Naive B cell (primary cell): ENCODE results near the gene RCAN2. TPM values are rescaled to one million over a fixed set of nuclear protein-coding genes. Genes with fewer than 3 reads are reported as not detected.

Source experiments
- ATAC-seq, 2 donors: fragments of 150-1000 bp; cut with Tn5 transposase; 2 replicates each; pipeline ENCODE4 v1.10.0; 2021; ENCODE audit warnings: low read depth in 2 of 2, mild to moderate bottlenecking in 2 of 2, moderate library complexity in 2 of 2
- DNase-seq: peaks from one replicate; pipeline ENCODE4 v3.0.0; 2022
- H3K27ac Mint-ChIP-seq, 6 donors: one replicate each; pipeline ENCODE4 v1.8.0; 2020 to 2022; ENCODE audit warnings: mild to moderate bottlenecking in 6 of 6, mixed read lengths in 6 of 6, moderate library complexity in 5 of 6, inconsistent platforms in 2 of 6
- H3K27me3 Mint-ChIP-seq, 3 donors: one replicate each; pipeline ENCODE4 v1.8.0; 2021 to 2022; ENCODE audit warnings: mixed read lengths in 3 of 3, mild to moderate bottlenecking in 1 of 3
- H3K36me3 Mint-ChIP-seq, 2 donors: one replicate each; pipeline ENCODE4 v1.8.0; 2020 to 2022; ENCODE audit warnings: mixed read lengths in 2 of 2, inconsistent platforms in 1 of 2, mild to moderate bottlenecking in 1 of 2
- H3K4me1 Mint-ChIP-seq, 3 donors: one replicate each; pipeline ENCODE4 v1.8.0; 2020 to 2022; ENCODE audit warnings: mixed read lengths in 3 of 3, inconsistent platforms in 1 of 3, mild to moderate bottlenecking in 1 of 3, moderate library complexity in 1 of 3
- H3K4me3 Mint-ChIP-seq, 8 donors: one replicate each; pipeline ENCODE4 v1.8.0; 2020 to 2022; ENCODE audit warnings: mild to moderate bottlenecking in 8 of 8, mixed read lengths in 8 of 8, moderate library complexity in 8 of 8, inconsistent platforms in 2 of 8
- H3K9me3 Mint-ChIP-seq, 7 donors: one replicate each; pipeline ENCODE4 v1.8.0; 2020 to 2022; ENCODE audit warnings: mixed read lengths in 7 of 7, mild to moderate bottlenecking in 5 of 7, inconsistent platforms in 2 of 7, moderate library complexity in 1 of 7
- polyA plus RNA-seq, 6 donors: library from polyadenylated mRNA; unstranded; fragments of 300-500 nt; fragmentation: Illumina TruSeq; gene quantifications; one replicate each; pipeline ENCODE4 v1.2.3, GENCODE V29; 2021; ENCODE audit warnings: low read depth in 6 of 6

The RCAN2 gene
- polyA plus RNA-seq, 6 donors from 2014 or later = 0.20 TPM; not detected in 5

DNA sequence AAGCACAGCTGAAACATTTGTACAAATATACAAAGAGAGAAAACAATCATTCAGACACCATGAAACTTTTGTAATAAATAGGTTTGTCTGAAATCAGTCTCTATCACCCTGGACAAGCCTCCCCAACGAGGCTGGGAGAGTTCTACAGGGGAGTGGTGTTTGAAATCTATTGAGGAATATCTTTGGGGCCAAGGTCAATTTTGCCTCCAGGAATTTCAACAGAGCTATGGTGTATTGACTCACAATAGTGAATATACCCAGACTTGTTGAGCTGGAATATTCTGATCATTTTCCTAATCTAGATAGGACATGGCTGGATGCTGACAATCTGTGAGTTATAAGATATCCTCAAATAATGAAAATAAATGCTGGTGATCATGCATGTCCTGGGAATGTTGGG, 269.0 kb downstream of the RCAN2 start:
- peaks cover 18 to 31% (median 31%) of the 10 kb centered on the region in 3 donors for H3K4me1 Mint-ChIP-seq
- no peaks in the 10 kb centered on the region for H3K27me3 Mint-ChIP-seq
- no peak overlapping the region for H3K4me3 Mint-ChIP-seq
- H3K9me3 Mint-ChIP-seq = peaks cover 0 to 7% (median 0%) of the 10 kb centered on the region in 7 donors
- DNase-seq (no peak), ATAC-seq (no peak)
- H3K36me3 Mint-ChIP-seq = no peaks in the 10 kb centered on the region
- H3K27ac Mint-ChIP-seq = no peak overlapping the region

DNA sequence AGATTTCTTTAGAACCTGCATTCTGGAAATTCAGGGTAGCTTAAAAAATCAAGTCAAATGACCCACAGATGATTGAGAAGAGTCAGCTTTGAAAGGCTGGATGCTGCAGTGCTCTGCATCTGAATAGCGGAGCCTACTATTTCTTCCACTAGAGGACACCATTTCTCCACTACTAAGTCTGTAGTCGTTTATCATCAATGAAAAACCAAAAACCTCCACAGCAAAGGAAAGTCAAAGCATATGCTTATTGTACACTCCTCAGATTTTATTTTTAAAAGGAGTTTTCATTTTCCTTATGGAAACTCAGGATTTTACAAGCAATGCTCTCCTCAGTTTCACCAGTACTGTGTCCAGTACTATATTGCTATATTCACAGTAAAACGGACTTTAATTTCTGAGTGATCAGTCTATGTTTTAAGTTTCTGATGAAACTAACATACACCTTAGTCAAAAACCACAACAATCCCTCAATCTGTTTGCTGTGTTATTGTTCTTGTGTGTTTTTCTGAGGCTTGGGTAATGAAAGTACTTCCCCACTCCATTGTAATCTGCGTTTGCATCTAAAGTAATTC, 269.9 kb downstream of the RCAN2 start:
- peak; percentile 60 for ATAC-seq
- Mint-ChIP-seq H3K9me3 (peaks cover 0 to 7% (median 0%) of the 10 kb centered on the region in 7 donors), H3K36me3 (no peaks in the 10 kb centered on the region), H3K4me1 (peaks cover 18 to 36% (median 33%) of the 10 kb centered on the region in 3 donors), H3K27me3 (no peaks in the 10 kb centered on the region), H3K4me3 (no peak overlapping the region), H3K27ac (peak overlapping the region in 2 of 6 donors; percentile 61 to 82)
- DNase-seq = peak; percentile 44

DNA sequence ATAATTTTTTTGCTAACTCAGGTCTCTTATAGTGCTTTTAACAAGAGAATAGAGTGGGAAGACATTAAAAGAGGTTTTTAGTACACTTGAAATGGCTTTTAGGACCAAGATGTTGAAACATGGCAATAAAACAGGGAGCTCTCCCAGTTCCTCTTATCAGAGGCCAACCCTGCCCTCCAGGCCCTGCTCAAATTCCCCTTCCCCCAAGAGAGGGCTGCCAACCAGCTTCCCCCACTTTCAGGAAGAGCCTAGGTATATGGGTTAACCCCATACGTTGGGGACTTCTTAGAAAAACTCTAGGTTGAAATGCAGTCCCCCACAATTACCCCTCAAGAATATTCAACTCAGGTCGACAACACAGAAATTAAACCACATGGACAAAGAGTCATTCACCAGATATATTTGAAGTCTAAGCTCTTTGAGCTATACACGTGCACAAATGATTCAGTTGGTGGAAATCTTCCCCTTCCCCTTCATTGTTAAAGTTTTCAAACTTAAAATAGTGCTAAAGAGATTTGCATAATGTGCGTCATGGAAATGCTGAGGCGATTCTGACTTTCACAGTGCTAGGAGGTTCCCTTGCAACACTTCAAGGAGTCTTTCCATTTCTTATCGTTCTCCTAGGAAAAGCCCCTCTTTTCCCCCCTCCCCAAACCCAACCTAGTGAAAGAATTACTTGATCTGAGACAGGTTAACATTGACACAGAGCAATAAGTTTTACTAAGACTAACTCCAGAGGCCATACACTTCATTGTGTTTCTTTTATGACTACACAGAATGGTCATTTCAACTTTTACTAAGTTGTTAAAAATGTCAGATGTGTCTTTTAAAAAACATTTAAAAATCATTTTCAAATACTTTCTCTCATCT, 270.7 kb downstream of the RCAN2 start:
- Mint-ChIP-seq H3K4me1 (peaks cover 18 to 37% (median 33%) of the 10 kb centered on the region in 3 donors), H3K27me3 (no peaks in the 10 kb centered on the region), H3K9me3 (peaks cover 0 to 3% (median 0%) of the 10 kb centered on the region in 7 donors), H3K36me3 (no peaks in the 10 kb centered on the region), H3K4me3 (peak overlapping the region in 6 of 8 donors; percentile 1 to 49 (median 16)), H3K27ac (peak overlapping the region in 4 of 6 donors; percentile 44 to 82 (median 68))
- ATAC-seq (peak; percentile 57 to 63), DNase-seq (peak; percentile 25)

DNA sequence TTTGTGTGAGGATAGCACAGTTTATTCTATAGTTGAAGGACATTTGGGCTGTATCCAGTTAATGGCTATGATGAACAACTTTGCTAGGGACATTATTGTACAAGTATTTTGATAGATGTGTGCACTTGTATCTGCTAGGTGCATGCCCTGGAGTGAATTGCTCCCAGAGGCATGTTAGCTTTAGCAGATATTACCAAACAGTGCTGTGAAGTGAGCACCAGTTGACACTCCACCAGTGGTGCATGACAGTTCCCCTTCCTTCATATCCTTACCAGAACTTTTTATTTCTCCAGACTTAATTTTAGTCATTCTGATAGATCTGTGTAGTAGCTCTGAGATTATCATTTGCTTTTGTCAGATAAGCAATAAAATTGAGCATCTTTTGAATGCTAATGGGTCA, 271.6 kb downstream of the RCAN2 start:
- Mint-ChIP-seq H3K36me3 (no peaks in the 10 kb centered on the region), H3K27me3 (no peaks in the 10 kb centered on the region), H3K4me3 (no peak overlapping the region), H3K9me3 (no peaks in the 10 kb centered on the region), H3K27ac (peak overlapping the region in 2 of 6 donors; percentile 2 to 3), H3K4me1 (peaks cover 18 to 37% (median 33%) of the 10 kb centered on the region in 3 donors)
- DNase-seq = no peak
- ATAC-seq = no peak

DNA sequence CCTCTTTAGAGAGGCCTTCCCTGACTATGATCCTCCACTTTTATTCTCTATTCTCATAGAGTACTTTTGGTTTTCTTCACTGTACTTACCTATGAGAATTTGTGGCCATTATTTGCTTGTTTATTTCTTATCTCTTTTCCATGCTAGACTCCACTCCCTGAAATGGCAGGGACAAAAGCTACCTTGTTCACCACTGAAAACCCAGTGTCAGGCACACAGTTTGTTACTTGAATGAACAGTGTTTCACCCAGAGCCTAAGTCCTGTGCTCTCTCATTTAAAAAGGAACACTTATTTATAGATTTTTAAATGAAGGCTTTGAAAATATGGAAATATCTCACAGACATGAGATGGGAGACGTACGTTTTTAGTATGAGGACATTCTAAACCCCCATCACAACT, 272.8 kb downstream of the RCAN2 start:
- H3K9me3 Mint-ChIP-seq = peaks cover 0 to under 1% (median 0%) of the 10 kb centered on the region in 7 donors
- ATAC-seq (no peak), DNase-seq (no peak)
- no peaks in the 10 kb centered on the region for H3K36me3 Mint-ChIP-seq
- peak overlapping the region in 3 of 6 donors; percentile 2 to 95 (median 41) for H3K27ac Mint-ChIP-seq
- no peaks in the 10 kb centered on the region for H3K27me3 Mint-ChIP-seq
- peaks cover 18 to 37% (median 33%) of the 10 kb centered on the region in 3 donors for H3K4me1 Mint-ChIP-seq
- no peak overlapping the region for H3K4me3 Mint-ChIP-seq

DNA sequence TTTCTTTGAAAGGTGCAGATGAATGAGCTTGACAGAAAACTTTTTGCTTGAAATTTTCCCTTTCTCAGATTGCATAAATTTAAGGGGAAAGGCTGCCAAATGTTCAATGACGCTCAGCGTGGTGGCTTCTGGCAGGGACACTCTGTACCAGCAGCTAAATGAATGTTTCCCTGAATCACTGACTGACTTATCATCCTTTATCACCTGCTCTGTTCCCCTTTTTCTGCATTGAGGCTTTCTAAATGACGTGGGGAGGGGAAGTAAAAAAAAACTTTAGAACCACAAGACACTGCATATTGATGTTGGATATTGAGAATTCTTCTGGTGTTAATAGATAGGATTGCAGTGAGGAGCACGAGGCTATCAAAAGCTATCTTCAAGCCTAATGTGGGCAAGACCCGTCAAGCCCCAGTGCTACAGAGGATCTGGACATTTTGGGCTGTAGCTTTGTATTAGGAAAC, 273.5 kb downstream of the RCAN2 start:
- H3K27ac Mint-ChIP-seq = peak overlapping the region in 1 of 6 donors; percentile 41
- ATAC-seq = peak; percentile 79 to 80
- DNase-seq = peak; percentile 49
- peaks cover 18 to 37% (median 33%) of the 10 kb centered on the region in 3 donors for H3K4me1 Mint-ChIP-seq
- no peaks in the 10 kb centered on the region for H3K36me3 Mint-ChIP-seq
- H3K4me3 Mint-ChIP-seq = peak overlapping the region in 2 of 8 donors; percentile 5 to 27
- H3K9me3 Mint-ChIP-seq = peaks cover 0 to 2% (median 0%) of the 10 kb centered on the region in 7 donors
- no peaks in the 10 kb centered on the region for H3K27me3 Mint-ChIP-seq

DNA sequence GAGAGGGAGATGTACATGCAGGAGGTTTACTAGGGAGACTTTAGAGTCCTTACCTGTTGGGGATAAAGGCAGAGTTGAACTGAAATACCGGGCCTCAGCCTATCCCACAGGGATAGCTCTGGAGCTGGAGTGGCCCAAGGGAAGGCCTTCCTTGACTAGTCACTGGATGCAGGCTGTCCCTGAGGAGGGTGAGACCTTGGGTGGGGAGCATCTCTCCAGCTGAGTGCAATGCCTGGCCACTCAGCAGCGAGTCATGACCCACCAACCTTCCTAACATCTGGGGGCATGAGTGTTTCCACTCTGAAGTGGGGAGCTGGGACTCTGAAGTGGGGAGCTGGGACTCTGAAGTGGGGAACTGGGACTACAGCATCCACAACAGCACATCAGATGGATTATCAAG, 274.4 kb downstream of the RCAN2 start:
- H3K4me3 Mint-ChIP-seq = peak overlapping the region in 1 of 8 donors; percentile 12
- peaks cover 0 to 2% (median 0%) of the 10 kb centered on the region in 7 donors for H3K9me3 Mint-ChIP-seq
- no peak for ATAC-seq
- H3K27me3 Mint-ChIP-seq = no peaks in the 10 kb centered on the region
- H3K36me3 Mint-ChIP-seq = no peaks in the 10 kb centered on the region
- H3K4me1 Mint-ChIP-seq = peaks cover 18 to 37% (median 33%) of the 10 kb centered on the region in 3 donors
- no peak overlapping the region for H3K27ac Mint-ChIP-seq
- DNase-seq = no peak

DNA sequence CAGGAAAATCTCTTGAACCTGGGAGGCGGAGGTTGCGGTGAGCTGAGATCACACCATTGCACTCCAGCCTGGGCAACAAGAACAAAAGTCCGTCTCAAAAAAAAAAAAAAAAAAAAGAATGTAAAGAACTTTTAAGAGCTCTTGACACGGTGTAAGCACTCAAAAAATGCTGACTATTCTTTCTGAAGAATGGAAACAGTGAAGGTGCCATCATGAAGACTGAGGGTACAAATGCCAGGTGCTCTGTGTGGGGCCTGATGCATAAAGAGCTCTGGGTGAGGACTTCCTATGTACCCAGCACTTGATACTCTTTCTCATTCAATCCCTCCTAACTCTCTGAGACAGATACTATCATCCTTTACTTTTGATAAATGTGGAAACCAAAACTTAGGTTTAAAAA, 275.5 kb downstream of the RCAN2 start:
- no peaks in the 10 kb centered on the region for H3K36me3 Mint-ChIP-seq
- peak overlapping the region in 1 of 6 donors; percentile 79 for H3K27ac Mint-ChIP-seq
- H3K27me3 Mint-ChIP-seq = no peaks in the 10 kb centered on the region
- DNase-seq (no peak), ATAC-seq (no peak)
- H3K4me3 Mint-ChIP-seq = no peak overlapping the region
- H3K9me3 Mint-ChIP-seq = peaks cover 0 to 2% (median 0%) of the 10 kb centered on the region in 7 donors
- H3K4me1 Mint-ChIP-seq = peaks cover 16 to 35% (median 30%) of the 10 kb centered on the region in 3 donors

DNA sequence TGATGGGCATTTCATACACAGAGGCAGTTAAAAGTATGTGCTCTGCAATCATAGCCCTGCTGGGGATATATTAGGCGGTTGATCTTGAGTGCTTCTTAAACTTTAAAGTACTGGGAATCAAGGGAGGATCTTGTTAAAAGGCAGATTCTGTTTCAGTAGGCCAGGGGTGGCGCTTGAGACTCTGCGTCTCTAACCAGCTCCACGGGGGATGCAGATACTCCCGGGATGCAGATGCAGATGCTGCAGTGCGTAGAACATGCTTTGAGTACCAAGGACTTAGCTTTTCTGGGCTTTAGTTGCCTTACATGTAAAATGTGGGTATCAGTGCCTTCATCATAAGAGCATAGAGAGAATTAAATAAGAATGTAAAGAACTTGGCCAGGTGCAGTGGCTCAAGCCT, 276.0 kb downstream of the RCAN2 start:
- Mint-ChIP-seq H3K36me3 (no peaks in the 10 kb centered on the region), H3K27ac (peak overlapping the region in 2 of 6 donors; percentile 77 to 79)

DNA sequence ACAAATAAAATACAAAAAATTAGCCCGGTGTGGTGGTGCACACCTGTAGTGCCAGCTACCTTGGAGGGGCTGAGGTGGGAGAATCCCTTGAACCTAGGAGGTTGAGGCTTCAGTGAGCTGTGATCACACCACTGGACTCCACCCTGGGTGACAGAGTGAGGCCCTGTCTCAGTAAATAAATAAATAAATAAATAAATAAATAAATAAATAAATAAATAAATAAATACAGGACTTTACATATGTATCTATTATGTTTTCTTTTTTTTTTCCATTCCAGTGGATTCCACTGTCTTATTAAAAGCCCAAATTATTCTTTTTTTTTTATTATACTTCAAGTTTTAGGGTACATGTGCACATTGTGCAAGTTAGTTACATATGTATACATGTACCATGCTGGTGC, 279.3 kb downstream of the RCAN2 start:
- ATAC-seq (no peak), DNase-seq (no peak)
- Mint-ChIP-seq H3K9me3 (peaks cover 0 to 3% (median 0%) of the 10 kb centered on the region in 7 donors), H3K4me1 (peaks cover 0 to 6% (median 0%) of the 10 kb centered on the region in 3 donors), H3K36me3 (no peaks in the 10 kb centered on the region), H3K4me3 (no peak overlapping the region), H3K27me3 (peaks cover 3 to 8% (median 5%) of the 10 kb centered on the region in 3 donors), H3K27ac (no peak overlapping the region)

More for the DNA sequence above, 276.0 kb downstream of the RCAN2 start:
- Mint-ChIP-seq H3K9me3 (peaks cover 0 to 2% (median 0%) of the 10 kb centered on the region in 7 donors), H3K27me3 (no peaks in the 10 kb centered on the region), H3K4me3 (no peak overlapping the region), H3K4me1 (peaks cover 11 to 29% (median 24%) of the 10 kb centered on the region in 3 donors)
- DNase-seq = no peak
- no peak for ATAC-seq

DNA sequence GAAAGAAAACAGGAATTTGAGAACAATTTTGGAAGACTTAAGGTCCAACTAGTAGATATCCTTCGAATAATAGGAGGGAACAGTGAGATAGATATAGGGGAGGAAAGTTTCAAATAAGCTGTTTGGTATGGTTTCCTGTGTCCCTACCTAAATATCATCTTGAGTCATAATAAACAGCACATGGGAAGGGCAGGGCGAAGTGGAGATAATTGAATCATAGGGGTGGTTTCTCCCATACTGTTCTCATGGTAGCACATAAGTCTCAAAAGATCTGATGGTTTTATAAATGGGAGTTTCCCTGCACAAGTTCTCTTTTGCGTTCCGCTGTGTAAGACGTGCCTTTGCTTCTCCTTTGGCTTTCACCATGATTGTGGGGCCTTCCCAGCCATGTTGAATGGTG, 281.0 kb downstream of the RCAN2 start:
- H3K27ac Mint-ChIP-seq = no peak overlapping the region
- no peaks in the 10 kb centered on the region for H3K4me1 Mint-ChIP-seq
- DNase-seq (no peak), ATAC-seq (no peak)
- peaks cover 0 to 3% (median 0%) of the 10 kb centered on the region in 7 donors for H3K9me3 Mint-ChIP-seq
- no peaks in the 10 kb centered on the region for H3K36me3 Mint-ChIP-seq
- peaks cover 5 to 13% (median 7%) of the 10 kb centered on the region in 3 donors for H3K27me3 Mint-ChIP-seq
- H3K4me3 Mint-ChIP-seq = no peak overlapping the region

DNA sequence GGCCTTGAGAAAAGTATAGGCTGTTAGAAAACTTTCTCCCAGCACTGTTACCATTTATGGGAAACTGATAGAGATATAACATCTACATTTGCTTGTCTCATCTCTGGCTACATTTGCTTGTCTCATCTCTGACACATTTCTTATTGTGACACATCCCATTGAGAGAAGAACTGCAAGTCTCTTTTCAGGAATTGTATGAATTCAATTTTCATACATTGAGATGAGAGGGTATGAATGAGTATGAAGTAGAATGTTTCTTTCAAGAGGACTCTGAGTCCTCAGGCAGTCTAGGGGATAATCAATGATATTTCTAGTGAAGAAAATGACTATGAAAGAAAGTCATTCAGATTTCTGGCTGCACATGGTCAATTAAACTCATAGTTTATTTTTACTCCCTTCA, 282.9 kb downstream of the RCAN2 start:
- DNase-seq (no peak), ATAC-seq (no peak)
- Mint-ChIP-seq H3K4me3 (no peak overlapping the region), H3K4me1 (no peaks in the 10 kb centered on the region), H3K27ac (no peak overlapping the region), H3K9me3 (peaks cover 0 to 4% (median 0%) of the 10 kb centered on the region in 7 donors), H3K27me3 (peaks cover 7 to 18% (median 14%) of the 10 kb centered on the region in 3 donors), H3K36me3 (no peaks in the 10 kb centered on the region)

DNA sequence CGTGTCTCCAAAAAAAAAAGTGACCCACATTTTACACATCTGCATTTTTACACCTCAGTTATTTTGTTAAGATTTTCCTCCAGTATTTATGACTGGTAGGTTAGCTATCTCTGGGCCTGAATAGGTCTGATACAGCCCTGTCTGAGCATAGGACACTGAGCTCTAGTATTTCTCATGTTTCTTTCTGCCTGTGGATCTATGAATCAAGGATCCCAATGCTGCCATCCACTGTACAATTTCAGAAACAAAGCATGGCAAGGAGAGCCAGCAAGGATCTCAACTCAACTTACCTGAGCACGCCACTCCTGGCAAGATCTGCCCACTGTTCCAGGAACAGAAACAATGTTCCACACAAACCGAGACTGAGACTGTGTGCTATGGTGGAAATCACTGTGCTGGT, 284.1 kb downstream of the RCAN2 start:
- H3K36me3 Mint-ChIP-seq = no peaks in the 10 kb centered on the region
- H3K27me3 Mint-ChIP-seq = peaks cover 7 to 24% (median 18%) of the 10 kb centered on the region in 3 donors
- ATAC-seq (no peak), DNase-seq (no peak)
- no peak overlapping the region for H3K27ac Mint-ChIP-seq
- no peaks in the 10 kb centered on the region for H3K4me1 Mint-ChIP-seq
- H3K4me3 Mint-ChIP-seq = no peak overlapping the region
- peaks cover 0 to 9% (median 5%) of the 10 kb centered on the region in 7 donors for H3K9me3 Mint-ChIP-seq
